Sigmoid colon (tissue), 4 donors: Measurements from ENCODE around the gene MAP2.
A peak's percentile ranks its signal among the peaks of the same experiment; 100 is the strongest.

Source experiments
- EP300 ChIP-seq, 4 donors: sonication (generic); formaldehyde crosslinking; IDR thresholded peaks; one replicate each; pipeline ENCODE4 v1.6.1; 2017; ENCODE audit warnings: antibody characterized with exemption in 4 of 4
- POLR2AphosphoS5 ChIP-seq, 4 donors: sonication (generic); formaldehyde crosslinking; IDR thresholded peaks; one replicate each; pipeline ENCODE4 v1.6.1; 2017; ENCODE audit warnings: antibody characterized with exemption in 4 of 4

DNA sequence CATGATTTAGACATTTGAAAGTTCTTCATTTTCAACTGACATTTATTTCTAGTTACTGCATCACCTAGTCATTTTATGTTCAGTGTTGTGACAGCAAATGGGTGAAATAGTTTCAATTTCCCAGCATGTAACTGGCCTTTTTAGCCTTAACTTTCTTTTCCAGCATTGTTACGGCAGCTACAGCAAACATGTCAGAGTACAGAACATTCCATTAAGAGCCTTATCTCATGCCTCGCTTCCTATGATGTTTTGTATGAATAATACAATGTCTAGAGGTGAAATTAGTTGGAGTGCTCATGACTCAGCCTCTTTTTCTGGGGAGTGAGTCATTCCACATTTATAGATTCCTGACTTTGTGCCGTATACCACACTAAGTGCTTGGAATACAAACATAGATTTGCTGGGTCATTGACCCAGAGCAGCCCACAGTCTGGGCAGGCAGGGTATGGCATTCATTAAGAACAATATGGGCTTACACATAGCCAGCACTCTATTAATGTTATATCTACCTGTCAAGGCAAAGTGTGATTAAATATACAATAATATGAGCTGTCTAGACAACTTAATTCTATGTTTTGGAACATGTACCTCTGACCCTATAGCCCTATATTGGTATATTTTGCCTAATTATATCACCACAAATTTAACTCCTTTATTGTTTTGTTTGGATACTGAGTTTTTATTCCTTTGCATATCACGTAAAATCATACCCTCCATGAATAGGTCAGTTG is 72.2 kb downstream of the MAP2 start:
- TF ChIP-seq POLR2AphosphoS5 (IDR thresholded peaks at IDR 0.05), result peak in 2 of 4 donors; percentile 34 to 72
- peak in 1 of 4 donors; percentile 60 for TF ChIP-seq EP300 (IDR thresholded peaks at IDR 0.05)
